ENCODE results near the gene SERPINB5. TPM values are rescaled to one million over a fixed set of nuclear protein-coding genes. Genes with fewer than 3 reads are reported as not detected.
A peak's percentile ranks its signal among the peaks of the same experiment; 100 is the strongest.

SERPINB5 gene
- total RNA-seq, 2 experiments from 2014 or later, result not detected

DNA sequence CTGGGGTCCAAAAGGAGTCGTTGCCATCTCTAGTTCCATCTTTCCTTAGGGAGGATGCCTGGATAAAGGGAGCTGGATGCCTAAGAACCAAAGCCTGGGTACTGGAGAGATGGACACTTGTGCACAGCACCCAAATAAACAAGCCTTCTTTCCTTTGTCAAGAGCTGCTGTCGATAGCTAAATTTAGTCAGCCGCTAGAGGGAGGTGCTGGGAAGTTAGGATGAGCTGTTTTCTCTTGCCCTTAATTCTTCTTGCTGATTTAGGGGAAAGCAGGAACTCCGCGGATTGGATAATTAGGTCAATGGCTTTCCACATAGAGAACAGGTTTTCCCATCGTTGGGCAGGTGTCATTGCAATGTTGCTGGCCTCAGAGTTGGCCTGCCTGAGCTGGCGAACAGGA, 34.5 kb downstream of the SERPINB5 start:
- peak; percentile 34 for DNase-seq
- CTCF ChIA-PET, result interaction anchor here (0.6 to 3.1 kb wide), 17 partner anchors 8 to 1603 kb away, joined by 3 to 16 read pairs (median 5); no protein-coding TSS in a partner anchor
- H3K9me3 Mint-ChIP-seq, result no peaks in the 10 kb centered on the region
- no peak overlapping the region for H3K4me3 Mint-ChIP-seq
- no peaks in the 10 kb centered on the region for H3K36me3 Mint-ChIP-seq (ENCODE audit: low read depth)
- no peaks in the 10 kb centered on the region for H3K4me1 Mint-ChIP-seq (ENCODE audit: low read depth)
- intact Hi-C loops (cut with micrococcal nuclease), result no loop called here
- H3K27me3 Mint-ChIP-seq (ENCODE audit: low read depth), result peaks cover 18% of the 10 kb centered on the region
- no peak overlapping the region for H3K27ac Mint-ChIP-seq

DNA sequence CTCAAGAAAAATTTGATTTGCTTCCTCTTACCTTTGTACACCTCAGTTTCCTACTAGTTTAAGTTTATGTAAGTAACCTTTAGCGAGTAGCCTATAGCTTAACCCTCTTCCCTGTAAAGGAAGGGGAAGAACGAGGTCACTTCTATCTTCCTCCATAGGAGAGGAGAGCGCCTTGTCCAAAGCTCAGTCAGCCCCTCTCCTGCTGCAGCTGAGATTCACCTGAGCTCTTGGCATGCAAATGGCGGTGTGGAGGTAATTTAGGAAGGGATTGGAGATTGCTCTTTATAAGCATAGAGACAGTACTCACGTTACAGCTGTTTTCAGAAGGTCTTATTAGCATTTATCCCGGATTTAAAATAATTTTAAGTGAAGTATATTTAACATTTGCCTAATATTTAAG, 37.6 kb downstream of the SERPINB5 start:
- H3K27me3 Mint-ChIP-seq (ENCODE audit: low read depth), result peaks cover 12% of the 10 kb centered on the region
- H3K27ac Mint-ChIP-seq, result no peak overlapping the region
- no peaks in the 10 kb centered on the region for H3K4me1 Mint-ChIP-seq (ENCODE audit: low read depth)
- H3K36me3 Mint-ChIP-seq (ENCODE audit: low read depth), result no peaks in the 10 kb centered on the region
- CTCF ChIA-PET, result interaction anchor here (1.3 to 7.4 kb wide), 3 partner anchors 8 to 64 kb away, joined by 4 to 78 read pairs (median 4); no protein-coding TSS in a partner anchor
- H3K4me3 Mint-ChIP-seq, result no peak overlapping the region
- intact Hi-C loops (cut with micrococcal nuclease), result no loop called here
- no peaks in the 10 kb centered on the region for H3K9me3 Mint-ChIP-seq
- DNase-seq, result no peak

DNA sequence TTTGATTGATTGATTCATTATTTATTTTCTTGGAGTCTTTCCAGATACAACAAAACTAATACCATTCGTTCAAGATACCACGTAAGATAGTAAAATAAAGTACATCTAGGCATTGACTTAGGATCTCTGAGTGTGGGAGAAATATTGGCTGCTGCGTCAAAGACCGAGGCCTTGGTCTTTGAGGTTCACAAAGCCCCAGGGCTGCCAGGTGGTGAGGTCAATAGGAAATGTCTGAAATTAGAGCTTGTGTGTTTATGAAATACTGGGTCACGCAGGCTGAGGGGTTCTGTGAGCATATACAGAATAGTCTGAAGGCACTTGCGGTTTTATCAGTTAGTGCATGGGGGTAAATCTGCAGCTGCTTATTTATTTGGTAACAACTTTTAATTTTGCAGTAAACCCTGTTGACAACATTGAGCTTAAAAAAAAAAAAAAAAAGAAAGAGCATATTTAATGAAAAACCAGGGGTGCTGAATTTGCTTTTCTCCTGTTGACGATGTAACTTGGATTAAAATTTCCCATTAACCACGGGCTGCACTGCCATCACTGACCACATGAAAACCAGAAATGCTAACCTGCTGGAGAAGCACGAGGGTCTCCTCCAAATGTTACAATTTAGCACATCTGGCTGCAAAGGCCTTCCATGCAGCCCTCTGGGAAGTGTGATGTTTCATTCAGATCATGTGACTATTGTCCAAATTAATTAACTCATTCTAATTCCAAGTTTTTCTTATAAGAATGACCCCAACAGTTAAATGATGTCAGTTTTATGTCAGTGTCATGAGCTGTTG, 38.3 kb downstream of the SERPINB5 start:
- no peak for DNase-seq
- Mint-ChIP-seq H3K4me1 (ENCODE audit: low read depth) (no peaks in the 10 kb centered on the region), H3K9me3 (no peaks in the 10 kb centered on the region), H3K27ac (no peak overlapping the region), H3K4me3 (no peak overlapping the region), H3K27me3 (ENCODE audit: low read depth) (peaks cover 9% of the 10 kb centered on the region), H3K36me3 (ENCODE audit: low read depth) (no peaks in the 10 kb centered on the region)
- intact Hi-C loops (cut with micrococcal nuclease), result loop anchor here (5.0 kb wide), 1 partner anchor 162 kb away; no protein-coding TSS in a partner anchor
- CTCF ChIA-PET, result interaction anchor here (0.6 to 7.4 kb wide), 3 partner anchors 9 to 98 kb away, joined by 4 to 78 read pairs (median 5); no protein-coding TSS in a partner anchor

DNA sequence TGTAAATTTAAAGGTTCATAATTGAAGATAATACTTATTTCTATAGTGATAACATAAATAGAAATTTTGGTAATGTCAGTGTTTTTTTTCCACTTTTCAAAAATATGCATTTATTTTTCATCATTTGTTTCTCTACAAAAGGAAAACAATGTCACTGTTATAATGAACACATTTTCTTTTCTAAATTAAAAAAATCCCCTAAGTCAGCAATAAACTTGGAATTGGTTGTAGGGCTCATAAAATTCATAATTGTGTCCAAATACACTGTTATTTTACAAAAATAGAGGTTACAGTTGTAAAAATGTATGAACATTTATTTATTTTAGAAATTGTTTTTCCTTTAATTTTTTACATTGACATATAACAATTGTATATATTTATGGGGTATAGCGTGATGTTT, 39.0 kb downstream of the SERPINB5 start:
- peaks cover 7% of the 10 kb centered on the region for H3K27me3 Mint-ChIP-seq (ENCODE audit: low read depth)
- intact Hi-C loops (cut with micrococcal nuclease), result loop anchor here (5.0 kb wide), 1 partner anchor 162 kb away; no protein-coding TSS in a partner anchor
- no peak overlapping the region for H3K4me3 Mint-ChIP-seq
- H3K27ac Mint-ChIP-seq, result no peak overlapping the region
- no peaks in the 10 kb centered on the region for H3K36me3 Mint-ChIP-seq (ENCODE audit: low read depth)
- no peak for DNase-seq
- CTCF ChIA-PET, result interaction anchor here (0.8 to 7.4 kb wide), 4 partner anchors 10 to 420 kb away, joined by 3 to 78 read pairs (median 30); no protein-coding TSS in a partner anchor
- no peaks in the 10 kb centered on the region for H3K4me1 Mint-ChIP-seq (ENCODE audit: low read depth)
- H3K9me3 Mint-ChIP-seq, result no peaks in the 10 kb centered on the region

DNA sequence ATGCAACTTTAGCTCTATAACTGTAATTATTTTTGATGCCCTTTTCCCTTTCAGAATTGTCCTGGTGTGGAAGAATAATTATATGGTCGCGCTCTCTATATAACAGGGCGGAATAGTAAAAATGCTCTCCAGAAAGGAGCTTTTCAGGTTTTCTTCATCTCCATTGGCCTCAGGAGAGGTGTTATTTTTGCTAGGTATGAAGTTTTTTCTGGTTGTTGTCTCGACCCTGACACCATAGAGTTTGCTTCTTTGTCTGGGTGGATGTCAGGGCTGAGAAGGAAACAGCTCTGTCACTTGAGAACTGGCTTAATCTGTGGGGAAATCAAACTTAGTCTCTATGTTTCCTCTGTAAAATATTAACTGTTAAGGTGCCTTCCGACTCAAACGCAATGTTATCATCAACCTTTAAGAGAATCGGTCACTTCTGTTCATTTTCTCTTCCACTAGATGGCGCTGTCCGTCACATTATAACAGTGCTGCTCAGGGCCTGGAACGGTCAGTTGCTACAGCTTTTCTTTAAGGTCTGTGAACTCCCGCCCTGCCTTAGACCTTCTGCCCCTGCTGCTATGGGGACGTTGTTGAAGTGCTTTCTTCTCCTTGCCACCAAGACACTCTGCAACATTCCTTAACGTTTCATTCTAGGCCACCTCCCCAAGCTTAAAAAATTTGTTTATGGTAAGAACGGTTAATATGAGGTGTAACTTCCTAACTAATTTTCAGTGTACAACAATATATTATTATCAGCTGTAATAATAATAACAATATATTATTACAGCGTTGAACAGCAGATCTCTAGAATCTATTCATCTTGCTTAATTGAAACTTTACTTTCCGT, 41.6 kb downstream of the SERPINB5 start:
- peaks cover 8% of the 10 kb centered on the region for H3K27me3 Mint-ChIP-seq (ENCODE audit: low read depth)
- DNase-seq, result peak; percentile 79
- H3K9me3 Mint-ChIP-seq, result no peaks in the 10 kb centered on the region
- no peaks in the 10 kb centered on the region for H3K4me1 Mint-ChIP-seq (ENCODE audit: low read depth)
- intact Hi-C loops (cut with micrococcal nuclease), result loop anchor here (1.0 to 5.0 kb wide), 8 partner anchors 60 to 476 kb away; no protein-coding TSS in a partner anchor
- CTCF ChIA-PET, result interaction anchor here (0.5 to 7.4 kb wide), 45 partner anchors 8 to 1679 kb away, joined by 3 to 78 read pairs (median 4); no protein-coding TSS in a partner anchor
- no peak overlapping the region for H3K27ac Mint-ChIP-seq
- H3K4me3 Mint-ChIP-seq, result no peak overlapping the region
- no peaks in the 10 kb centered on the region for H3K36me3 Mint-ChIP-seq (ENCODE audit: low read depth)

DNA sequence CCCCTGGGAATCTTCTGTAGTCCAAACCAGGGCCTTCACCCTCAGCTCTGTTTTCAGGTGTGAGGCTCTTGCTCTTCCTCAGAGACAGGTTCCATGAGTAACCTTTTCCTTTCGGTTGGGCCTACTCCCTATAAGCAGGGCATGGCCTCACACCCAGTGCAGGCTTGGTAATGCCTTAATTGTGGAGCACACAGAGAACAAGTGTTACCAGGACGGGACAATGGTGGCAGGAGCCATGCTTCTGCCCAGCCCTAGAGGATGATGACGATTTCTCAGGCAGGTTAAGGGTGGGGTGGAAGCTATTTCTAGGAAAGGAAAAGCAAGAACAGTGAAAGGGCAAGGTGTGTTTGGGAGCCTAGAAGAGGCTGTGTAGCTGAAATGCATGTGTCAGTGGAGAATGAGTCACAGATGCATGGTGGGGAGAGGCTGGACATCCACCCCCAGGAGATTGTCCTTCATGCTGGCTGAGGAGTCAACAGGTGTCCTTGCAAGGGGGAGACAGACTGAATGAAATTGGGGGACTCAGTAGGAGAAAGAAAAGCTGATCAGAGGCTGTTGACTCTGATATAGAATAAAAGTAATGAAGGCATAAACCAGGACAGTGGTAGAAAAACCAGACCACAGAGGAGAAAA, 43.4 kb downstream of the SERPINB5 start:
- Mint-ChIP-seq H3K4me3 (no peak overlapping the region), H3K27ac (no peak overlapping the region), H3K9me3 (no peaks in the 10 kb centered on the region), H3K4me1 (ENCODE audit: low read depth) (no peaks in the 10 kb centered on the region), H3K36me3 (ENCODE audit: low read depth) (no peaks in the 10 kb centered on the region), H3K27me3 (ENCODE audit: low read depth) (peaks cover 6% of the 10 kb centered on the region)
- no peak for DNase-seq
- intact Hi-C loops (cut with micrococcal nuclease), result no loop called here
- CTCF ChIA-PET, result interaction anchor here (0.6 to 7.4 kb wide), 5 partner anchors 9 to 416 kb away, joined by 3 to 78 read pairs (median 16); no protein-coding TSS in a partner anchor

DNA sequence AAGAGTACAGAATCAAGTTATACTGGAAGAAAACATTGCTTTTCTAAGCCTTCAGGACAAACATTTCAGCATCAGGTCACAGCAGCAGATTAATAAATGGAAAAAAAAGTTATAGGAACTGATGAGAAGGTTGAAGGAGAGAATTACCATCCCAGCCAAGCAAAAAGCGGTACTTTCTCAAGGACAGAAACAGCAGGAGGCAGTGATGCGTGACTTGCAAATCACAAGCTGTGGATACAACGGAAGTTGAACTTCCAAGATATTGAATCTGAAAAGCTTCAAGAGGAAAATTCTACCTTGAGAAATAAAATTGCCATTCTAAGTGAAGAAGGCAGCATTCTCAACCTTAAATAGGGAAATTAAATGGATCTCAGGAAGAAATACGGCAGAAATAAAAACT, 46.9 kb downstream of the SERPINB5 start:
- Mint-ChIP-seq H3K36me3 (ENCODE audit: low read depth) (no peaks in the 10 kb centered on the region), H3K4me1 (ENCODE audit: low read depth) (no peaks in the 10 kb centered on the region), H3K9me3 (no peaks in the 10 kb centered on the region), H3K27me3 (ENCODE audit: low read depth) (peaks cover 10% of the 10 kb centered on the region), H3K4me3 (no peak overlapping the region), H3K27ac (no peak overlapping the region)
- DNase-seq, result no peak
- CTCF ChIA-PET, result no interaction called here
- intact Hi-C loops (cut with micrococcal nuclease), result no loop called here

DNA sequence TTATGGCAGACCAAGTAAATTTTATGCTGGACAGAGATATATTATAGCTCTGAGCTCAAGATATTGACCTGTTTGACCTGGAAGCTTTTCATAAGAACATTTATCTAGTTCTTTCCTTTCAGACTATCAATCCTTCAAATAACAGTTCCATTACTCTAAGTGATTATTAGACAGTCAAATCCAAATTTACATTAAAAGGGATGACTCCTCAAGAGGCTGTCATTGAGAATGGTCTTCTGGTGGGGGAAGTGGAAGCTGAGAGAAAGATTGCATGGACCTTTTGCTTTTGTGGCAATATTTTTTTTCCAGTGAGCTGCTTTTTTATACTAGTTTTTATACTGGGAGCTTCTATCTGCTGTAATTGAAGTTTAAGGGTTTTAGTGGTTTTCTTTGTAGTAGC, 50.5 kb downstream of the SERPINB5 start:
- Mint-ChIP-seq H3K9me3 (no peaks in the 10 kb centered on the region), H3K4me3 (no peak overlapping the region), H3K27ac (no peak overlapping the region), H3K36me3 (ENCODE audit: low read depth) (no peaks in the 10 kb centered on the region), H3K27me3 (ENCODE audit: low read depth) (peaks cover 6% of the 10 kb centered on the region), H3K4me1 (ENCODE audit: low read depth) (no peaks in the 10 kb centered on the region)
- CTCF ChIA-PET, result interaction anchor here (0.7 to 3.5 kb wide), 3 partner anchors 9 to 50 kb away, joined by 3 to 18 read pairs (median 3); no protein-coding TSS in a partner anchor
- DNase-seq, result no peak
- intact Hi-C loops (cut with micrococcal nuclease), result no loop called here

DNA sequence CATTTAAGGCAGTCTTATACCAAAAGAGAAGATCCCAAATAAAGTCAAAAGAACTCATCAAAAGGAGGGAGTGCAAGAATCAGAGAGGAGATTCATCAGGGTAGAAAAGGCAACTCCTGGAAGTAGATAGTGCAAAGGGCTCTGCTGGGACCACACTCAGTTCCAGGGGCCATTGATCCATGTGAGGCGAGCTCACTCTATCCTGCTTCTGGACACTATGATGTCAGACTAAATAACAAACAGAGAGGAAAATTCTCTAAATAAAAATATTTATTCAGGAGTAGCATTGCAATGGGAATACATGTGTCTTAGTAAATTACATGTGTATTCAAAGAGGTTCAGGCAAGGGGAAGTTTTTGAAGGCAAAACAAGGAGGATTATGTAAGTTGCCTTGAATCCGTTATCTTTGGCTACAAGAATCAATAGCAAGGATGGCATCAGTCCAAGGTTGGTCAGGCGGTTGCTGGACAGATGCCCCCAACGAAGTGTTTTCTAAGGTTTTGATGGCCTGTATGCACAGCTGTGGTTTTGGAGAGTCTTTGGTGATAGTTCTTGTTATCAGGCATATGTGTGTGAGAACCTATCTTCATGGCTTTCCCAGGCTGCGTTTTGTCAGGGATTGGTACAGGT, 52.2 kb downstream of the SERPINB5 start:
- H3K27ac Mint-ChIP-seq, result no peak overlapping the region
- DNase-seq, result no peak
- no peak overlapping the region for H3K4me3 Mint-ChIP-seq
- intact Hi-C loops (cut with micrococcal nuclease), result no loop called here
- H3K9me3 Mint-ChIP-seq, result no peaks in the 10 kb centered on the region
- no peaks in the 10 kb centered on the region for H3K4me1 Mint-ChIP-seq (ENCODE audit: low read depth)
- peaks cover 6% of the 10 kb centered on the region for H3K27me3 Mint-ChIP-seq (ENCODE audit: low read depth)
- H3K36me3 Mint-ChIP-seq (ENCODE audit: low read depth), result no peaks in the 10 kb centered on the region
- CTCF ChIA-PET, result interaction anchor here (3.5 kb wide), 1 partner anchor 11 kb away, joined by 18 read pairs; no protein-coding TSS in a partner anchor

DNA sequence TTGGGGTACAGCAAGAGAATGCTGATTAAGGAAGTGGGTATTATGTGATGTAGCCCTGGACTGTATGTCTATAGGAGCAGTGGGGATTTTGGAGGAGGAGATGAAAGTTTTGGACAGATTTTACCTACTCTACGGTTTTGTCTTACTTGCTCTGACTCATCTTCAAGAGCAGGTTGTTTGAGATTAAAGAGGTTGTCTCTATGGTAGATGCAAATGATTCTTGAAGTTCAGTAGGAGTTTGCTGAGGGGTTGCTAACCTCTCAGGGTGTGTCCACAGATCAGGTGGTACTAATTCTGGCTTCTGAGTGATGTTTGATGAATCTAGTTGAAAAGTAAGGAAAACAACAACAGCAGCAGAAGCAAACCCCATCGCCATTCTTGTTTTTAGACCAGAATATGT, 55.7 kb downstream of the SERPINB5 start:
- H3K27ac Mint-ChIP-seq, result no peak overlapping the region

DNA sequence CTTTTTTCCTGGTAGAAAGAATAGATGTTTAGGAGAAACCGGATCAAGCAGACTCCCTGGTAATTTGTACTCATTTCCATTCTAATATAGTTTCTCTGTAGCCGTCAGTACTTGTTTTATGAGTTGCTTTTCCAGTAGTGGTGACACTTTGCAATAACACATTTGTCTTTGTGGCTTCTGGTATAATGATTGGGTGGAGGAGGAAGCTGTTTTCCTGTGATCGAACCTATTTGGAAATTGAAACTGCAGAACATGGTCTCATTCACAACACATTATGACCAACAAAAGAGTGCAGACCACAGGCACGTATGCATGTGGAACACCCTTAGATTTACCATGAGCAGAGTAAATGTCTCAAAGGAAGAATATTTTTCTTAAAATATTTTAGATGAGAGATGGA, 57.9 kb downstream of the SERPINB5 start:
- intact Hi-C loops (cut with micrococcal nuclease), result no loop called here
- Mint-ChIP-seq H3K27ac (no peak overlapping the region), H3K27me3 (ENCODE audit: low read depth) (peaks cover 1% of the 10 kb centered on the region), H3K4me1 (ENCODE audit: low read depth) (no peaks in the 10 kb centered on the region), H3K9me3 (no peaks in the 10 kb centered on the region), H3K36me3 (ENCODE audit: low read depth) (no peaks in the 10 kb centered on the region), H3K4me3 (no peak overlapping the region)
- CTCF ChIA-PET, result no interaction called here
- DNase-seq, result no peak

More for the DNA sequence above, 55.7 kb downstream of the SERPINB5 start:
- Mint-ChIP-seq H3K9me3 (no peaks in the 10 kb centered on the region), H3K36me3 (ENCODE audit: low read depth) (no peaks in the 10 kb centered on the region), H3K27me3 (ENCODE audit: low read depth) (peaks cover 2% of the 10 kb centered on the region), H3K4me3 (no peak overlapping the region), H3K4me1 (ENCODE audit: low read depth) (no peaks in the 10 kb centered on the region)
- intact Hi-C loops (cut with micrococcal nuclease), result no loop called here
- CTCF ChIA-PET, result no interaction called here
- no peak for DNase-seq
